ENCODE measurements around the gene HS3ST3A1.

Gene HS3ST3A1

GRCh38 chr17:13601776-13602551 lies at the start of gene HS3ST3A1:
HS3ST3A1 (minus strand) TSS chr17:13601929; CDS start chr17:13601129, 800 bp downstream.
- DNase-seq: no peak

GRCh38 chr17:13650096-13650675 lies 48.5 kb upstream of the HS3ST3A1 start:
- DNase-seq: no peak

GRCh38 chr17:13647543-13648021 lies 45.9 kb upstream of the HS3ST3A1 start:
- no peak for DNase-seq

GRCh38 chr17:13646969-13647542 lies 45.3 kb upstream of the HS3ST3A1 start:
- no peak for DNase-seq

GRCh38 chr17:13646411-13646810 lies 44.7 kb upstream of the HS3ST3A1 start:
- DNase-seq: no peak

GRCh38 chr17:13643180-13643579 lies 41.5 kb upstream of the HS3ST3A1 start:
- DNase-seq: no peak

GRCh38 chr17:13642188-13642587 lies 40.5 kb upstream of the HS3ST3A1 start:
- DNase-seq: no peak

- no peak for DNase-seq
Observed at GRCh38 chr17:13640551-13640950, 38.8 kb upstream of the HS3ST3A1 start.

GRCh38 chr17:13638855-13639458 lies 37.2 kb upstream of the HS3ST3A1 start:
- no peak for DNase-seq

- DNase-seq: no peak
Observed at GRCh38 chr17:13636951-13637350, 35.2 kb upstream of the HS3ST3A1 start.

GRCh38 chr17:13635951-13636350 lies 34.2 kb upstream of the HS3ST3A1 start:
- no peak for DNase-seq

GRCh38 chr17:13634021-13634420 lies 32.3 kb upstream of the HS3ST3A1 start:
- no peak for DNase-seq

- DNase-seq: no peak
Observed at GRCh38 chr17:13631529-13631928, 29.8 kb upstream of the HS3ST3A1 start.

- no peak for DNase-seq
Observed at GRCh38 chr17:13626703-13627102, 25.0 kb upstream of the HS3ST3A1 start.

- no peak for DNase-seq
Observed at GRCh38 chr17:13619462-13619861, 17.7 kb upstream of the HS3ST3A1 start.

GRCh38 chr17:13616031-13616430 lies 14.3 kb upstream of the HS3ST3A1 start:
- DNase-seq: no peak

- DNase-seq: no peak
Observed at GRCh38 chr17:13609941-13610340, 8.2 kb upstream of the HS3ST3A1 start.

GRCh38 chr17:13601322-13601775 lies 380 bp downstream of the HS3ST3A1 start:
- DNase-seq: no peak

- no peak for DNase-seq
Observed at GRCh38 chr17:13600475-13601321, 1.0 kb downstream of the HS3ST3A1 start.

GRCh38 chr17:13599864-13600263 lies 1.9 kb downstream of the HS3ST3A1 start:
- DNase-seq: no peak

- no peak for DNase-seq
Observed at GRCh38 chr17:13599168-13599577, 2.6 kb downstream of the HS3ST3A1 start.

GRCh38 chr17:13598353-13599167 lies 3.2 kb downstream of the HS3ST3A1 start:
- DNase-seq: no peak
